HEK293T (cell line): Measurements from ENCODE around the gene BBS7.

Experiments used
- BHLHE40 ChIP-seq: fragments of 450-650 bp; IDR thresholded peaks from 2 replicates; pipeline ENCODE4 v1.6.1; 2016; ENCODE audit warnings: mild to moderate bottlenecking, moderate library complexity, borderline replicate concordance
- NFRKB ChIP-seq: fragments of 450-650 bp; IDR thresholded peaks from 2 replicates; pipeline ENCODE4 v1.6.1; 2016; ENCODE audit warnings: mild to moderate bottlenecking, moderate library complexity
- SP1 ChIP-seq: fragments of 450-650 bp; IDR thresholded peaks from 2 replicates; pipeline ENCODE4 v1.6.1; 2017

GRCh38 chr4:121792966-121793365 is 77.3 kb downstream of the BBS7 start:
- TF ChIP-seq BHLHE40: no peak
- TF ChIP-seq NFRKB: no peak
- no peak for TF ChIP-seq SP1
